ENCODE measurements around the gene TRIM14.

DNA sequence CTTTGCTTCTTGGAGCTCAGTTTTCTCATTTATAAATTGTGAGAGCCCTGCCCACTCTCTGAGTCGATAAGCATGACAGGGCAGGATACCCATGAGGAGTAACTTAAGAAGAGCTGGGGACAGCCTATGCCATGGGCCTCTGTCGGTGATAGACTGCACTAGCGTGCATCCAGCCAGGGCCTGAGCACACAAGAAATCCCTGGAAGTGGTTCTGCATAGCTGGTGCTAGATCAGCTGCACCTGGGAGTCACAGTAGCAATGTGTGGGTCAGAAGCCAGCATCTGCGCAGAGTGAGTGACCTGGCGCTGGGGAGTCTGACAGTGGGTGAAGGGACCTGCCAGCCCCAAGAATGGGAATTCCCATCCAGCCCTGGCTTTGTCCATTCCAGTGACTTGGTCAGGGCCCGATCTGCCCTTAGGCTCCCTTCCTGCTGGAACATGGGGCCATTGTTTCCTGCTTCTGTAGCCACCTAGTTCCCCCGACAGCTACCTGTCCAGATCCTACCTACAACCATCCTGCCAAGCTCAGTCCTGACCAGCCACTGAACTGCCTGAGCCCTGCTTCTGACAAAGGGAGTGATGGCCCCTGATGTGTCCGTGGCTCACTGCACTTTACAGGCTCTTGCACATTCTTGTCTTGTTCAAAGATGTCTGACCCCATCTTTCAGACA, 98.4 kb downstream of the TRIM14 start:
- TF ChIP-seq, protein P1, sequence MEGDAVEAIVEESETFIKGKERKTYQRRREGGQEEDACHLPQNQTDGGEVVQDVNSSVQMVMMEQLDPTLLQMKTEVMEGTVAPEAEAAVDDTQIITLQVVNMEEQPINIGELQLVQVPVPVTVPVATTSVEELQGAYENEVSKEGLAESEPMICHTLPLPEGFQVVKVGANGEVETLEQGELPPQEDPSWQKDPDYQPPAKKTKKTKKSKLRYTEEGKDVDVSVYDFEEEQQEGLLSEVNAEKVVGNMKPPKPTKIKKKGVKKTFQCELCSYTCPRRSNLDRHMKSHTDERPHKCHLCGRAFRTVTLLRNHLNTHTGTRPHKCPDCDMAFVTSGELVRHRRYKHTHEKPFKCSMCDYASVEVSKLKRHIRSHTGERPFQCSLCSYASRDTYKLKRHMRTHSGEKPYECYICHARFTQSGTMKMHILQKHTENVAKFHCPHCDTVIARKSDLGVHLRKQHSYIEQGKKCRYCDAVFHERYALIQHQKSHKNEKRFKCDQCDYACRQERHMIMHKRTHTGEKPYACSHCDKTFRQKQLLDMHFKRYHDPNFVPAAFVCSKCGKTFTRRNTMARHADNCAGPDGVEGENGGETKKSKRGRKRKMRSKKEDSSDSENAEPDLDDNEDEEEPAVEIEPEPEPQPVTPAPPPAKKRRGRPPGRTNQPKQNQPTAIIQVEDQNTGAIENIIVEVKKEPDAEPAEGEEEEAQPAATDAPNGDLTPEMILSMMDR (conservative IDR thresholded peaks at IDR 0.05) = no peak
- no peak for TF ChIP-seq EZH2 (IDR thresholded peaks at IDR 0.05; ENCODE audit: low read depth)
